IPS DF 4.7 (cell line): ENCODE data around the gene SMAGP.

Experiments
- DNase-seq: peaks from one replicate; pipeline ENCODE4 v3.0.0-alpha.2; 2013; ENCODE audit warnings: low spot score; ENCODE audit errors: extremely low read depth

SMAGP gene

GRCh38 chr12:51197736-51198567, 72.3 kb downstream of the SMAGP start:
- DNase-seq: no peak

DNA sequence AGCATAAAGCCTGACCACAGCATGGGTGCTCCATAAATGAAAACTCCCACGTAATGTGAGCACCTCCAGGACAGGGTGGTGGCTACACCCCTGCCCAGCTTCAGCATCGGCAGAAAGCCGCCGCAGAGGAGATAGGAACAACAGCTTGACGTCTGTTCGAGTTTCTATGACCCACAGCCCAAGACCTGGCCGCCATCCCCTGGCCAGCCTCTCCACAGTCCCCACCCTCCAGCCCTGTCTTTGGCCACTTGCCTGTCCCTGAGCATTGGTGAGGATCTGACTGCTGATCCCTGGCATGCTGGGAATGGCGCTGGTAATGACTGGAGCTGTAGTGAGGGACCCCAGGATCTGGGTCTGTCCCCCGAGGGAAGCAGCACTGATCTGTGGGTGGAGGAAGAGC, 73.7 kb downstream of the SMAGP start:
- no peak for DNase-seq

DNA sequence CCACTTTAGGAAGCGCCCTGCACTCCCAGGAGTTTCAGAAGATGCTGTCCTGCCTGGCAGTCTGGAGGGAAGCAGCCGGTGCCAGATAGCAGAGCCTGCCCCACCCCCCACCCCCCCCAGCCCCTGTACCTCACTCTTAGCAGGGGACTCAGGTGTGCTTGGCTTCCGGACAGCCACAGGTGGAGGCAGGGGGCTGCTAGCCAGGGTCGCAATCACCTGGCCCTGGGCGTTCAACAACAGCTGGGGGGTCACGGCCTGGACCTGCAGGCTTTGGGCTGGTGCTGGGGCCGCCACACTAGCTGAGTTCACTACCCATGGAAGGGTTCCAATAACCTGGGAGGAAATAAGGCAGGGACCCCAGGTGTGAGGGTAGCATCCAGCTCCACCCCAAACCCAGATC, 74.4 kb downstream of the SMAGP start:
- DNase-seq: no peak
